ENCODE results near the gene NACA. TPM values are rescaled to one million over a fixed set of nuclear protein-coding genes. Genes with fewer than 3 reads are reported as not detected.
"Not testable (repeated sequence)": the region's sequence is repeated elsewhere in the genome, so short reads cannot be mapped to it uniquely, and the experiment has no call there.

NACA gene
- polyA plus RNA-seq, 3 donors = 1,818 to 2,346 (median 1,950) TPM

GRCh38 chr12:56751712-56752598 lies 26.9 kb upstream of the NACA start, which contains the start of gene PRIM1:
TSS of gene PRIM1 (minus strand) at chr12:56752323. CDS start at chr12:56752298, 25 bp downstream.
- peak; percentile 77 for DNase-seq

GRCh38 chr12:56750596-56750995 lies 25.5 kb upstream of the NACA start:
- not testable (repeated sequence) for DNase-seq

- DNase-seq = no peak
These were observed 24.8 kb upstream of the NACA start for GRCh38 chr12:56749853-56750252.

- no peak for DNase-seq
These were observed 24.3 kb upstream of the NACA start for GRCh38 chr12:56749359-56749758.

GRCh38 chr12:56728139-56728861 lies 3.2 kb upstream of the NACA start:
- no peak for DNase-seq

- DNase-seq = not testable (repeated sequence)
These were observed 1.1 kb upstream of the NACA start for GRCh38 chr12:56726196-56726675.

- DNase-seq = no peak
These were observed 614 bp upstream of the NACA start for GRCh38 chr12:56725723-56726102.

GRCh38 chr12:56724701-56724971 lies 463 bp downstream of the NACA start:
- DNase-seq = no peak

- no peak for DNase-seq
These were observed 1.0 kb downstream of the NACA start for GRCh38 chr12:56723889-56724700.

- no peak for DNase-seq
These were observed 1.7 kb downstream of the NACA start for GRCh38 chr12:56723352-56723751.

GRCh38 chr12:56722832-56723231 lies 2.3 kb downstream of the NACA start:
- no peak for DNase-seq

- no peak for DNase-seq
These were observed 3.4 kb downstream of the NACA start for GRCh38 chr12:56721721-56722120.

GRCh38 chr12:56721216-56721615 lies 3.9 kb downstream of the NACA start:
- DNase-seq = no peak

- DNase-seq = no peak
These were observed 4.4 kb downstream of the NACA start for GRCh38 chr12:56720731-56721151.

GRCh38 chr12:56719056-56719455 lies 6.0 kb downstream of the NACA start:
- DNase-seq = no peak

GRCh38 chr12:56718636-56719035 lies 6.5 kb downstream of the NACA start:
- DNase-seq = no peak

- no peak for DNase-seq
These were observed 7.0 kb downstream of the NACA start for GRCh38 chr12:56718149-56718548.

- DNase-seq = no peak
These were observed 7.9 kb downstream of the NACA start for GRCh38 chr12:56716933-56717880.

GRCh38 chr12:56716458-56716857 lies 8.6 kb downstream of the NACA start:
- DNase-seq = no peak

- no peak for DNase-seq
These were observed 9.3 kb downstream of the NACA start for GRCh38 chr12:56715798-56716197.

GRCh38 chr12:56714431-56714929 lies 10.6 kb downstream of the NACA start:
- no peak for DNase-seq
